WI38 (cell line): Measurements from ENCODE around the gene LRP11.

ENCODE experiments used
- H3K4me3 ChIP-seq: 2 replicates; pipeline ENCODE4 v1.5.1; 2011; ENCODE audit warnings: low read depth, mild to moderate bottlenecking, control low read depth, low read length
- CTCF ChIP-seq: IDR thresholded peaks from 2 replicates; pipeline ENCODE4 v1.5.1; 2012; ENCODE audit warnings: low read depth, mild to moderate bottlenecking, control low read depth, low read length

The LRP11 gene

DNA sequence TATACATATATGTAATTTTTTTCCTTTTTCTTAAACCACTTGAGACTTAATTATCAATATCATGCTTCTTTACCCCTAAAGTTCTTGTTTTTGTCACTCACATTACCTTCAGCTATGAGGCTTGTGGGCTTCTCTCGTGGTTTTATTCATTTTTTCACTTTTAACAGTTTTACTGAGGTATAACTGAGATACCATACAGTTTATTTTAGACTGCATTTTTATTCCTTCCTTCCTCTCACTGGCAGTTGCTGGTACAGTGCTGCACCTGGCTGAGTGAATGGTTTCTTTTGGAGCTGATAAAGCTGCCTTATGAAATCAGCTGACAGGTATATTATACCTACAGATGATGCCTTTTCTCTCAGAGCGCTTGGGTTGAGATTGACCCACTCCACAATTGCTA lies 54.4 kb downstream of the LRP11 start:
- H3K4me3 ChIP-seq = no peak overlapping the region
- no peak for TF ChIP-seq CTCF

DNA sequence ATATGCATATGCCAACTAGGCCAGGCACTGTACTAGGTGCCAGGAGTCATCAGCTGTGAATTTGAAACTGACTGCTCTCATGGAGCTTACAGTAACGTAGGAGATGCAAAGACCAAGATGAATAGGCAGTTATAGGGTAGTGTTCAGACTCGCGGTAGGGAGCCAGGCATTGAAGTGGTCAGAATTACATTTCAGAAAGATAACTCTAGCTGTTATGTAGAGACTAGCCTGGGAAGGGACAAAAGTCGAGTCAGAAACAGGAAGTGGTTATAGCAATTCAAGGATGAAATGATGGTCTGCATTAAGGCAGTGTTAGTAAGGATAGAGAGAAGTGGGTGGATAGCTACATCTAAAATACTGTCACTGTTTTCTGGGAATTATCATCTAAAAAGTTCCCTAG lies 58.0 kb downstream of the LRP11 start:
- no peak for TF ChIP-seq CTCF
- H3K4me3 ChIP-seq = no peak overlapping the region

DNA sequence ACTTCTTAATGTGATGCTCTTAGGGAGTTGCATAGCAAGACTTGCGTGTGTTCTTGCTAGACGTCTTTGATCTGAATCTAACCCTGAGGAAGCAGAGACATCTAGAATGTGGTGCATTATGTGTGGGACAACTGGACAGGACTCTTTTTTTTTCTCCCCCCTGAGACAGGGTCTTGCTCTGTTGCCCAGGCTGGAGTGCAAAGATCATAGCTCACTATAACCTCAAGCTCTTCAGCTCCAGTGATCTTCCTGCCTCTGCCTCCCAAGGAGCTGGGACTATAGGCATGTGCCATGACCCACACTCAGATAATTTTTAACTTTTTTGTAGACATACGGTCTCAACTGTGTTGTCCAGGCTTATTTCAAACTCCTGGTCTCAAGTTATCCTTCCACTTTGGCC lies 80.6 kb downstream of the LRP11 start:
- no peak for TF ChIP-seq CTCF
- H3K4me3 ChIP-seq = no peak overlapping the region

DNA sequence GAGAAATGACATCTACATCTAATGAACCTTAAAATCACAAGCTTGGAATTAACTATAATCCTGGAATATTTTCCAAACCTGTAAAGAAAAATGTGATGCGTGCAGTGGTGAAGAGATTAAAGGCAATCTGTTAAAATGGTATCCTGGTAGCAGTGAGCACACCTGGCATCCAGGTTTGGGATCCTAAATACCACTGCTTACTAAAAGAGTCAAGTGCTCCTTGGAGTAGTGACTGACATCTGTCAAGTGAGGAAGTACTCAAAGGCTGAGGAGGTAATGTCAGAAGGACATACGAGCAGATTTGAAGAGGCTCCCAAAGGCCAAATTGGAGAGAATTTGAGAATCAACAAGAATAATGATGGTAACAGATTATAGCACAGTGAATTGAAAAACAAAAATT lies 81.8 kb downstream of the LRP11 start:
- H3K4me3 ChIP-seq = no peak overlapping the region
- no peak for TF ChIP-seq CTCF

- no peak for TF ChIP-seq CTCF
Measured at GRCh38 chr6:149781715-149782114, 82.4 kb downstream of the LRP11 start.

DNA sequence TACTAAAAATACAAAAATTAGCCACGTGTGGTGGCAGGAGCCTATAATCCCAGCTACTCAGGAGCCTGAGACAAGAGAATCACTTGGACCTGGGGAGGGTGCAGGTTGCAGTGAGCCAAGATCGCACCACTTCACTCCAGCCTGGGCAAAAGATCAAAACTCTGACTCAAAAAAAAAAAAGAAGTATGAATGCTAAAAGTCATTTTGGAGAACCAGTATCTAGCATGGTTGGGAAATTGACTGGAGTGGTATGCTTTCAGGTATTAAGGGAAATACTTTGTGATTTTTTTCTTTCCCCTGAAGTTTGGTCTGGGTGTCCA lies 84.6 kb downstream of the LRP11 start:
- TF ChIP-seq CTCF = no peak
- H3K4me3 ChIP-seq = no peak overlapping the region

More at GRCh38 chr6:149781715-149782114, 82.4 kb downstream of the LRP11 start:
- no peak overlapping the region for H3K4me3 ChIP-seq

DNA sequence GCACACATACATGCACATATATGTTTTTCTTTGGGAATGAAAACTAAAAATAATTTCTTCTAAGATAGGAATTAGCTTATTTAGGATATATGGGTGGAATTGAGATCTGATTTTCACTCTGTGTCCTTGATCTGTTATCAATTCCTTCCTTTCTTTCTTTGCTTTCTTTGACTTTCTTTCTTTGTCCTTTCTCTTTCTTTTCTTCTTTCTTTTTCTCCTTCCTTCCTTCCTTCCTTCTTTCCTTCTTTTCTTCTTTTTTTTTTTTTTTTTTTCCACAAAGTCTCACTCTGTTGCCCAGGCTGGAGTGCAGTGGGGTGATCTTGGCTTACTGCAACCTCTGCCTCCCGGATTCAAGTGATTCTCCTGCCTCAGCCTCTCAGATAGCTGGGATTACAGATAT lies 86.5 kb downstream of the LRP11 start:
- no peak overlapping the region for H3K4me3 ChIP-seq
- no peak for TF ChIP-seq CTCF
